Activated CD4-positive, alpha-beta memory T cell treated with anti-CD3 and anti-CD28 coated beads for 36 hours (primary cell): Measurements from ENCODE around the gene SLIT2. TPM values are rescaled to one million over a fixed set of nuclear protein-coding genes. Genes with fewer than 3 reads are reported as not detected.

Experiments used
- CTCF ChIA-PET: fragments of 350-600 bp; sonication (Branson Sonifier 250); formaldehyde crosslinking; loops from one replicate; lab custom pipeline; 2021; ENCODE audit warnings: antibody characterized with exemption, inconsistent platforms; lab: Charles Lee
- POLR2A ChIA-PET: fragments of 350-600 bp; sonication (Branson Sonifier 250); formaldehyde crosslinking; loops from one replicate; lab custom pipeline; 2021; ENCODE audit warnings: antibody characterized with exemption; lab: Charles Lee
- DNase-seq: peaks from one replicate; pipeline ENCODE4 v3.0.0-alpha.2; 2020
- H3K27ac Mint-ChIP-seq: one replicate; pipeline ENCODE4 v1.8.0; 2021; ENCODE audit warnings: mixed read lengths
- H3K27me3 Mint-ChIP-seq: one replicate; pipeline ENCODE4 v1.8.0; 2021; ENCODE audit warnings: mixed read lengths
- H3K36me3 Mint-ChIP-seq: one replicate; pipeline ENCODE4 v1.8.0; 2021; ENCODE audit warnings: mixed read lengths
- H3K4me1 Mint-ChIP-seq: one replicate; pipeline ENCODE4 v1.8.0; 2021; ENCODE audit warnings: low read depth, mixed read lengths
- H3K4me3 Mint-ChIP-seq: one replicate; pipeline ENCODE4 v1.8.0; 2021; ENCODE audit warnings: mild to moderate bottlenecking, mixed read lengths
- H3K9me3 Mint-ChIP-seq: one replicate; pipeline ENCODE4 v1.8.0; 2021; ENCODE audit warnings: mixed read lengths
- intact Hi-C: fragments of 100-400 bp; cut with micrococcal nuclease; formaldehyde crosslinking; loops from one replicate; pipeline ENCODE4 v1.15.1; 2023
- total RNA-seq, 2 experiments: library from RNA; stranded (reverse); gene quantifications; one replicate each; pipeline ENCODE4 v1.2.3, GENCODE V29; 2021

Gene SLIT2, protein sequence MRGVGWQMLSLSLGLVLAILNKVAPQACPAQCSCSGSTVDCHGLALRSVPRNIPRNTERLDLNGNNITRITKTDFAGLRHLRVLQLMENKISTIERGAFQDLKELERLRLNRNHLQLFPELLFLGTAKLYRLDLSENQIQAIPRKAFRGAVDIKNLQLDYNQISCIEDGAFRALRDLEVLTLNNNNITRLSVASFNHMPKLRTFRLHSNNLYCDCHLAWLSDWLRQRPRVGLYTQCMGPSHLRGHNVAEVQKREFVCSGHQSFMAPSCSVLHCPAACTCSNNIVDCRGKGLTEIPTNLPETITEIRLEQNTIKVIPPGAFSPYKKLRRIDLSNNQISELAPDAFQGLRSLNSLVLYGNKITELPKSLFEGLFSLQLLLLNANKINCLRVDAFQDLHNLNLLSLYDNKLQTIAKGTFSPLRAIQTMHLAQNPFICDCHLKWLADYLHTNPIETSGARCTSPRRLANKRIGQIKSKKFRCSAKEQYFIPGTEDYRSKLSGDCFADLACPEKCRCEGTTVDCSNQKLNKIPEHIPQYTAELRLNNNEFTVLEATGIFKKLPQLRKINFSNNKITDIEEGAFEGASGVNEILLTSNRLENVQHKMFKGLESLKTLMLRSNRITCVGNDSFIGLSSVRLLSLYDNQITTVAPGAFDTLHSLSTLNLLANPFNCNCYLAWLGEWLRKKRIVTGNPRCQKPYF (N-terminal part only)
- not detected for total RNA-seq

- Mint-ChIP-seq H3K9me3 (no peaks in the 10 kb centered on the region), H3K36me3 (peaks cover 2% of the 10 kb centered on the region), H3K27me3 (peaks cover 39% of the 10 kb centered on the region), H3K4me1 (peaks cover 6% of the 10 kb centered on the region), H3K27ac (no peak within 1 kb of the TSS), H3K4me3 (no peak within 1 kb of the TSS)
- peak; percentile 30 for DNase-seq
- intact Hi-C loops: loop anchor here (10.0 kb wide), 1 partner anchor 1027 kb away; no protein-coding TSS in a partner anchor
- POLR2A ChIA-PET: no interaction called here
- CTCF ChIA-PET: no interaction called here
Measured at GRCh38 chr4:20251796-20252655, at the start of gene SLIT2. TSS of gene SLIT2 (plus strand) at chr4:20251905. CDS start at chr4:20253816, 1,911 bp downstream.

- no peak overlapping the region for H3K27ac Mint-ChIP-seq
- no peak overlapping the region for H3K4me3 Mint-ChIP-seq
- ChIA-PET POLR2A (no interaction called here), CTCF (no interaction called here)
- intact Hi-C loops: no loop called here
- H3K4me1 Mint-ChIP-seq: no peaks in the 10 kb centered on the region
- H3K9me3 Mint-ChIP-seq: peaks cover 2% of the 10 kb centered on the region
- no peaks in the 10 kb centered on the region for H3K27me3 Mint-ChIP-seq
- DNase-seq: no peak
- H3K36me3 Mint-ChIP-seq: no peaks in the 10 kb centered on the region
Measured at GRCh38 chr4:20203508-20203907, 48.2 kb upstream of the SLIT2 start.

- no peak overlapping the region for H3K27ac Mint-ChIP-seq
- H3K27me3 Mint-ChIP-seq: no peaks in the 10 kb centered on the region
- peaks cover 7% of the 10 kb centered on the region for H3K9me3 Mint-ChIP-seq
- no peaks in the 10 kb centered on the region for H3K4me1 Mint-ChIP-seq
- intact Hi-C loops: no loop called here
- H3K4me3 Mint-ChIP-seq: no peak overlapping the region
- POLR2A ChIA-PET: no interaction called here
- no peak for DNase-seq
- CTCF ChIA-PET: no interaction called here
- H3K36me3 Mint-ChIP-seq: no peaks in the 10 kb centered on the region
Measured at GRCh38 chr4:20217521-20217920, 34.2 kb upstream of the SLIT2 start.

DNA sequence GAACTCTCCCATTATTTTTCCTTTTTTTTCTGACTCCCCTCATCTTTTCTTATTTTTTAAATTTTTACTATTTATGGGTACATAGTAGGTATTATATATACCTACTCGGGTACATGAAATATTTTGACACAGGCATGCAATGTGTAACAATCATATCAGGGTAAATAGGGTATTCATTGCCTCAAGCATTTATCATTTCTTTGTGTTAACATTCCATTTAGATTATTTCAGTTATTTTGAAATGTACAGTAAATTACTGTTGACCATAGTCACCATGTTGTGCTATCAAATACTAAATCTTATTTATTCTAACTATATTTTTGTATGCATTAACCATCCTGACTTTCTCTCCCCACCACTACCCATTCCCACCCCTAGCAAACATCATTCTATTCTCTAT is 33.8 kb upstream of the SLIT2 start:
- CTCF ChIA-PET: no interaction called here
- Mint-ChIP-seq H3K27ac (no peak overlapping the region), H3K36me3 (no peaks in the 10 kb centered on the region), H3K4me3 (no peak overlapping the region), H3K4me1 (no peaks in the 10 kb centered on the region), H3K9me3 (peaks cover 7% of the 10 kb centered on the region), H3K27me3 (no peaks in the 10 kb centered on the region)
- DNase-seq: no peak
- POLR2A ChIA-PET: no interaction called here
- intact Hi-C loops: no loop called here

GRCh38 chr4:20219521-20219920 is 32.2 kb upstream of the SLIT2 start:
- no peaks in the 10 kb centered on the region for H3K27me3 Mint-ChIP-seq

GRCh38 chr4:20237894-20238537 is 13.7 kb upstream of the SLIT2 start:
- intact Hi-C loops: no loop called here
- POLR2A ChIA-PET: no interaction called here
- H3K4me1 Mint-ChIP-seq: no peaks in the 10 kb centered on the region
- CTCF ChIA-PET: no interaction called here
- H3K27ac Mint-ChIP-seq: no peak overlapping the region
- H3K36me3 Mint-ChIP-seq: no peaks in the 10 kb centered on the region
- no peaks in the 10 kb centered on the region for H3K27me3 Mint-ChIP-seq
- no peak for DNase-seq
- H3K4me3 Mint-ChIP-seq: no peak overlapping the region
- no peaks in the 10 kb centered on the region for H3K9me3 Mint-ChIP-seq

More at GRCh38 chr4:20219521-20219920, 32.2 kb upstream of the SLIT2 start:
- Mint-ChIP-seq H3K4me1 (no peaks in the 10 kb centered on the region), H3K27ac (no peak overlapping the region), H3K36me3 (no peaks in the 10 kb centered on the region), H3K9me3 (peaks cover 17% of the 10 kb centered on the region), H3K4me3 (no peak overlapping the region)
- ChIA-PET POLR2A (no interaction called here), CTCF (no interaction called here)
- no peak for DNase-seq
- intact Hi-C loops: no loop called here

DNA sequence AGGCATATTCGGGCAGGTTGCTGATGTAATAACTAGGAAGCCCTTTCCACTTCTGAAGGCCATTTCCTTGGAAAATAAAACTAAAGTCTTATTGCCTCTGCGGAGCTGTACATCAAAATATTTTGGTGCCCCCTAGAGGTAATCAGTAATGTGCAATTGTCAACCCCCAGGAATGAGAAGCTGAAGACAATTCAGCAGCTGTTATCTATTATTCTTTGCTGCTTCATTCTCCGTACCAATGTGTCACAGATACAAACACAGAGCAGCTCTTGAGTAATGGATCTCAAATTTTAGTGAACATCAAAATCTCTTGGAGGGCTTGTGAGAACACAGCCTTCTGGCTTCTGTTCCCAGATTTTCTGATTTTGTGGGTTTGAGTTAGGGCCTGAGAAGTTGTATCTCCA is 3.5 kb upstream of the SLIT2 start:
- Mint-ChIP-seq H3K4me3 (no peak overlapping the region), H3K9me3 (peaks cover 4% of the 10 kb centered on the region), H3K36me3 (peaks cover 2% of the 10 kb centered on the region), H3K27ac (no peak overlapping the region), H3K4me1 (peaks cover 6% of the 10 kb centered on the region), H3K27me3 (peaks cover 19% of the 10 kb centered on the region)
- ChIA-PET POLR2A (no interaction called here), CTCF (interaction anchor here (0.7 to 1.5 kb wide), 3 partner anchors 12 to 21 kb away, joined by 3 to 6 read pairs (median 3); no protein-coding TSS in a partner anchor)
- intact Hi-C loops: no loop called here
- no peak for DNase-seq

DNA sequence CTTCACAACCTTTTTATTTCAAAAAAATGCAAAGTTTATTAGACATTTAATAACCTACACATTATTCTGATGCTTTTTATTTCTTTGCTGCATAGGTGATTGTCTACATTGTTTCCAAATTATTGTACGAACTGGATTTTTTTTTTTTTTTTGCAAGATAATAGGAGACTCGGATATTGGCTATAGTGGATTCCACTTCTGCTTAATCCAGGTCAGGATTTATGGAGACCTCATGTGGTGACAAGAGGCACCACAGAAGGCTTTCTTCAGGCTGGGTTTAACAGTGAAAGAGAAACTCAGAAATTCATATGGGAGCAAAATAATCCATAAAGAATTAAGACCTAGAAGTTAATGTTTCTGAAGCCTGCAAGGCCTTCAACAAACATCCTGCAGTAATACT is 2.4 kb upstream of the SLIT2 start:
- H3K27ac Mint-ChIP-seq: no peak overlapping the region
- intact Hi-C loops: no loop called here
- ChIA-PET POLR2A (no interaction called here), CTCF (no interaction called here)
- peaks cover 6% of the 10 kb centered on the region for H3K4me1 Mint-ChIP-seq
- H3K4me3 Mint-ChIP-seq: no peak overlapping the region
- no peak for DNase-seq
- peaks cover 31% of the 10 kb centered on the region for H3K27me3 Mint-ChIP-seq
- no peaks in the 10 kb centered on the region for H3K9me3 Mint-ChIP-seq
- H3K36me3 Mint-ChIP-seq: peaks cover 2% of the 10 kb centered on the region

GRCh38 chr4:20251031-20251795 is 492 bp upstream of the SLIT2 start:
- ChIA-PET POLR2A (no interaction called here), CTCF (no interaction called here)
- no peak for DNase-seq
- Mint-ChIP-seq H3K27ac (no peak overlapping the region), H3K9me3 (no peaks in the 10 kb centered on the region), H3K27me3 (peaks cover 39% of the 10 kb centered on the region), H3K4me1 (peaks cover 6% of the 10 kb centered on the region), H3K4me3 (no peak overlapping the region), H3K36me3 (peaks cover 2% of the 10 kb centered on the region)
- intact Hi-C loops: loop anchor here (10.0 kb wide), 1 partner anchor 1026 kb away; no protein-coding TSS in a partner anchor

DNA sequence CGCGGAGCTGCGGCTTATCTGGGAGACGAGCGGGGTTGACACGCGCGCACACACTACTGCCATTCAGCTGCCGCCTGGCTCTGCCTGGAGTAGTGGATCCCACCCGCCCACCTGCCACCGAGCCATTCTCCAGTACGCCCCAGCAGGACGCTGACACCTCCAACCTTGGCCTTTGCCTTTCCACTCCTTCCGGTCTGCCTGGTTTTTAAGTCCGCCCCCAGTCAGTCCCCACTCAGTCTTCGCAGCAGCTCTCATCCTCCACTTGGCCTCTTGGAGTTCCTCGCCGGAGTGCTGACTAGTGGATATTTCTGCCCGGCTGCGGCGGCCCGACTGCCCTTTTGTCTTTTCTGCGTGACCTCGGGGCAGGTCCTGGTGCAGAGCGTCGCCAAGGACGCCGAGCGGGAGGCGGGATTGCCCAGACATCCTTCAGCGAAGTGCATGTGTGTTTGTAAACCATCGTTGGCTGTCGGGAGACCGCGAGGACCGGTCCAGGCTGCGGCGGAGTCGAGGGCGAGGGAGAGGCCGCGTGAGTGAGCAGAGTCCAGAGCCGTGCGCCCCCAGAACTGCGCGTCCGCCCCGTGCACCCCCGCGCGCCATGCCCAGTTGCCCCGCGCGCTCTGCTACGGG is 1.1 kb downstream of the SLIT2 start:
- H3K27ac Mint-ChIP-seq: no peak overlapping the region
- POLR2A ChIA-PET: no interaction called here
- no peaks in the 10 kb centered on the region for H3K9me3 Mint-ChIP-seq
- no peak overlapping the region for H3K4me3 Mint-ChIP-seq
- CTCF ChIA-PET: no interaction called here
- peaks cover 2% of the 10 kb centered on the region for H3K36me3 Mint-ChIP-seq
- H3K27me3 Mint-ChIP-seq: peaks cover 39% of the 10 kb centered on the region
- intact Hi-C loops: loop anchor here (10.0 kb wide), 1 partner anchor 1028 kb away; no protein-coding TSS in a partner anchor
- DNase-seq: peak; percentile 8
- H3K4me1 Mint-ChIP-seq: peaks cover 6% of the 10 kb centered on the region
